Osteoblast (primary cell): Measurements from ENCODE around the gene RCAN3. TPM values are rescaled to one million over a fixed set of nuclear protein-coding genes. Genes with fewer than 3 reads are reported as not detected.

Experiments used
- DNase-seq: peaks from one replicate; pipeline ENCODE4 v3.0.0; 2011; ENCODE audit warnings: low spot score, mixed read lengths; ENCODE audit not compliant: insufficient read length; ENCODE audit errors: missing footprints
- H2AFZ ChIP-seq: 2 replicates; pipeline ENCODE4 v1.6.0; 2011; ENCODE audit warnings: mild to moderate bottlenecking, low read length
- H3K27ac ChIP-seq: 2 replicates; pipeline ENCODE4 v1.5.1; 2011; ENCODE audit warnings: mild to moderate bottlenecking, low read depth, low read length, moderate library complexity
- H3K27me3 ChIP-seq: 2 replicates; pipeline ENCODE4 v1.6.0; 2012; ENCODE audit warnings: mild to moderate bottlenecking, control low read depth, inconsistent platforms, low read length, moderate library complexity; ENCODE audit not compliant: insufficient read depth
- H3K36me3 ChIP-seq: 2 replicates; pipeline ENCODE4 v1.5.1; 2011; ENCODE audit warnings: mild to moderate bottlenecking, low read length, control low read depth, moderate library complexity; ENCODE audit not compliant: insufficient read depth
- H3K4me1 ChIP-seq: 2 replicates; pipeline ENCODE4 v1.5.1; 2011; ENCODE audit warnings: mild to moderate bottlenecking, low read length, control low read depth, moderate library complexity; ENCODE audit not compliant: insufficient read depth
- H3K4me2 ChIP-seq: 2 replicates; pipeline ENCODE4 v1.6.0; 2011; ENCODE audit warnings: mild to moderate bottlenecking, low read length; ENCODE audit not compliant: insufficient read depth
- H3K4me3 ChIP-seq: fragments of 200-600 bp; sonication (generic); 3 replicates; pipeline ENCODE4 v1.5.1; 2012; ENCODE audit warnings: mild to moderate bottlenecking, low read length, inconsistent platforms; ENCODE audit not compliant: insufficient read depth
- H3K79me2 ChIP-seq: 2 replicates; pipeline ENCODE4 v1.6.0; 2012; ENCODE audit warnings: mild to moderate bottlenecking, low read length, control low read depth, inconsistent platforms; ENCODE audit not compliant: insufficient read depth
- H3K9me3 ChIP-seq: 2 replicates; pipeline ENCODE4 v1.5.1; 2011; ENCODE audit warnings: low read depth, low read length, control low read depth
- H4K20me1 ChIP-seq: 2 replicates; pipeline ENCODE4 v1.6.0; 2012; ENCODE audit warnings: mild to moderate bottlenecking, low read length, control low read depth; ENCODE audit not compliant: insufficient read depth
- CTCF ChIP-seq: IDR thresholded peaks from 2 replicates; pipeline ENCODE4 v1.5.1; 2011; ENCODE audit warnings: mild to moderate bottlenecking, low read depth, low read length, moderate library complexity; ENCODE audit errors: extremely low read depth
- total RNA-seq: library from RNA; depleted of rRNA; stranded (reverse); fragments of >200 nt; gene quantifications from 2 replicates; pipeline ENCODE4 v1.2.3, GENCODE V29; 2012

Gene RCAN3
- total RNA-seq, 1 donor, result 1.8 TPM

- no peaks in the 10 kb centered on the region for H3K79me2 ChIP-seq
- DNase-seq, result no peak
- H3K27me3 ChIP-seq, result peaks cover 55% of the 10 kb centered on the region
- no peaks in the 10 kb centered on the region for H3K9me3 ChIP-seq
- TF ChIP-seq CTCF, result no peak
- H3K4me1 ChIP-seq, result no peaks in the 10 kb centered on the region
- no peak overlapping the region for H2AFZ ChIP-seq
- no peak overlapping the region for H3K4me3 ChIP-seq
- H3K27ac ChIP-seq, result no peak overlapping the region
- no peaks in the 10 kb centered on the region for H3K36me3 ChIP-seq
- H3K4me2 ChIP-seq, result no peak overlapping the region
- peaks cover 3% of the 10 kb centered on the region for H4K20me1 ChIP-seq
These were observed 51.3 kb downstream of the RCAN3 start for GRCh38 chr1:24553931-24554330.

GRCh38 chr1:24554714-24555113, 52.1 kb downstream of the RCAN3 start:
- no peaks in the 10 kb centered on the region for H3K36me3 ChIP-seq
- no peak overlapping the region for H3K27ac ChIP-seq
- H3K4me2 ChIP-seq, result no peak overlapping the region
- no peaks in the 10 kb centered on the region for H3K4me1 ChIP-seq
- no peak overlapping the region for H3K4me3 ChIP-seq
- no peak for DNase-seq
- peaks cover 50% of the 10 kb centered on the region for H3K27me3 ChIP-seq
- TF ChIP-seq CTCF, result no peak
- no peaks in the 10 kb centered on the region for H3K79me2 ChIP-seq
- H4K20me1 ChIP-seq, result peaks cover 3% of the 10 kb centered on the region
- no peaks in the 10 kb centered on the region for H3K9me3 ChIP-seq
- H2AFZ ChIP-seq, result no peak overlapping the region

- peaks cover 3% of the 10 kb centered on the region for H4K20me1 ChIP-seq
- no peak within 1 kb of the TSS for H3K27ac ChIP-seq
- H3K36me3 ChIP-seq, result no peaks in the 10 kb centered on the region
- DNase-seq, result no peak
- H3K4me3 ChIP-seq, result no peak within 1 kb of the TSS
- TF ChIP-seq CTCF, result no peak
- H3K27me3 ChIP-seq, result peaks cover 47% of the 10 kb centered on the region
- no peaks in the 10 kb centered on the region for H3K79me2 ChIP-seq
- H3K4me1 ChIP-seq, result no peaks in the 10 kb centered on the region
- no peak within 1 kb of the TSS for H3K4me2 ChIP-seq
- no peak within 1 kb of the TSS for H2AFZ ChIP-seq
- H3K9me3 ChIP-seq, result no peaks in the 10 kb centered on the region
These were observed 53.2 kb downstream of the RCAN3 start, which contains the start of gene NCMAP for GRCh38 chr1:24555591-24556413. NCMAP (plus strand) TSS chr1:24556087; CDS start chr1:24595431, 39,344 bp downstream.

GRCh38 chr1:24556414-24556795, 53.8 kb downstream of the RCAN3 start:
- Histone ChIP-seq H3K4me2 (no peak overlapping the region), H3K79me2 (no peaks in the 10 kb centered on the region), H3K36me3 (no peaks in the 10 kb centered on the region), H3K27ac (no peak overlapping the region), H3K4me3 (no peak overlapping the region), H4K20me1 (peaks cover 3% of the 10 kb centered on the region), H3K27me3 (peaks cover 45% of the 10 kb centered on the region), H3K4me1 (no peaks in the 10 kb centered on the region), H3K9me3 (no peaks in the 10 kb centered on the region), H2AFZ (no peak overlapping the region)
- TF ChIP-seq CTCF, result no peak
- no peak for DNase-seq
